HG02943 (cell line): ENCODE measurements around the gene EXOSC7.
"Not testable (repeated sequence)": the region's sequence is repeated elsewhere in the genome, so short reads cannot be mapped to it uniquely, and the experiment has no call there.

ENCODE experiments used
- ATAC-seq: cut with Tn5 transposase; IDR thresholded peaks from one replicate; pipeline ENCODE4 v1.9.1; 2021; ENCODE audit warnings: mild to moderate bottlenecking, low read depth, moderate library complexity; ENCODE audit not compliant: unreplicated experiment

Gene EXOSC7

DNA sequence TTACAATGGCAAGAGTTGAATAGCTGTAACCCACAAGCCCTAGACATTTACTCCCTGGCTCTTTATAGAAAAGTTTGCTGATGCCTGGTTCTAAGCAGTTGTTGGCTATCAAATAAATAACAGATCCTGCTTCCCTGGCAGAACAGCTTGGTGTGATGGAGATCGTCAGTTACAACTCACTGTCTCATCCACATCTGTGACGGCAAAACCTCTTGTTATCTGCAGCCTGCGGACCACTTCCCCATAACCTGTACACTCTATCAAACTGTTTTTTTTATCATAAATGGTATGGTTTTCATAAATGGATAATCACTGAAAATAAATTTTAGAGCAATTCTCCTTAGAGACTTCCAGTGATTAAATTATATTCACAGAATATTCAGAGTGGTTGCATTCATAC, 14.2 kb upstream of the EXOSC7 start:
- ATAC-seq = no peak

- no peak for ATAC-seq
Measured at GRCh38 chr3:44962621-44963393, 13.2 kb upstream of the EXOSC7 start.

- no peak for ATAC-seq
Measured at GRCh38 chr3:44963571-44964325, 12.3 kb upstream of the EXOSC7 start.

DNA sequence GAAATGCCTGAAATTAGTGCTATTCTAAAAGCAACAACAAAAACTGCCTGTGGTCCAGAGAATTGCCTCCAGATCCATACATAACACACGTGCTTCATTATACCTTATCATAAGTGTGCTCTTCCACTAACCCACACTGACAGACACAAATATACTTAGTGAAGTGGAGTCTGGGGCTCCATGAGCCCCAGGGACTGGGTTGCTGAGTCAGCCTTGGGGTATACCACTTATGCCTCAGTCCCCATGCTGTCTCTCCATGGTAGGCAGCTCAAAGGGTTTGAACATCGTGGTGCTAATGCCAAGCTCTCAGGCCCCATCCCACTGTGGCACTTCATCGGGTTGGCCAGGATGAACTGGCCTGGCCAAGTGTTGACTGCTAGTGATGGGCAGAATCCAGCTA, 10.9 kb upstream of the EXOSC7 start:
- no peak for ATAC-seq

DNA sequence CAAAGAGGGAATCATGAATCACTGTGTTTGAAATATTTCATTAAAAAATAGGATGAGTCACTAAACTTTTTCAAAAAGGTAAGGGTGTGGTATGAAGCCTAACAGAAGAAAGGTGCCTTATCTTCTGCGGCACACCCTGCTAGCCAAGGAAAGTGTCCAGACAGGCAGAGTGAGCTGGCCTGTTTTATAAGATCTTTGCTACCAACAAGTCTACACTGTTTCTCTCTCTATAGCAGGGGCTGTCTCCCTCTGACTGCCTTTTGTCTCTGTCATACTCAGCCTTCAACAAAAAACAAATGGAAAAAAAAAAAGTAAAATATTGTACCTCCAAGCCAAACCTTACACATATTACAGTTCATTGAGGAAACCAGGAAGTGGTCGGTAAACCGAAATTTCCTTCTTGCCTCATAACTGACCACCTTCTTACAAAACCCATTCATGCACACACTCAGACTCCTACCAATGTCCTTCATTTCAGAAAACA, 9.2 kb upstream of the EXOSC7 start:
- ATAC-seq = no peak

DNA sequence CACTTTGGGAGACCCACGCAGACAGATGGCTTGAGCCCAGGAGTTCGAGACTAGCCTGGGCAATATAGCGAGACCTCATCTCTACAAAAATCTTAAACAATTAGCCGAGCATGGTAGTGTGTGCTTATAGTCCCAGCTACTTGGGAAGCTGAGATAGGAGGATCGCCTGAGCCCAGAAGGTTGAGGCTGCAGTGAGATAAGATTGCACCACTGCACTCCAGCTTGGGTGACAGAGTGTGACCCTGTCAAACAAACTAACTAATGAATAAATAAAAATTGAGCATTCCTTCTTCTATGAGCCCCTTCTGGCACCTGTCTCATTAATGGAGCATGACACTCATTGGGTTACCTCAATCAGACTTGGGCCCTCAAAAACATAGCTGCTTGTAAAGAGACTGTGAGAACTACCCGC, 7.6 kb upstream of the EXOSC7 start:
- ATAC-seq = no peak

GRCh38 chr3:44969154-44969827, 6.8 kb upstream of the EXOSC7 start:
- no peak for ATAC-seq

- ATAC-seq = no peak
Measured at GRCh38 chr3:44969828-44970179, 6.2 kb upstream of the EXOSC7 start.

DNA sequence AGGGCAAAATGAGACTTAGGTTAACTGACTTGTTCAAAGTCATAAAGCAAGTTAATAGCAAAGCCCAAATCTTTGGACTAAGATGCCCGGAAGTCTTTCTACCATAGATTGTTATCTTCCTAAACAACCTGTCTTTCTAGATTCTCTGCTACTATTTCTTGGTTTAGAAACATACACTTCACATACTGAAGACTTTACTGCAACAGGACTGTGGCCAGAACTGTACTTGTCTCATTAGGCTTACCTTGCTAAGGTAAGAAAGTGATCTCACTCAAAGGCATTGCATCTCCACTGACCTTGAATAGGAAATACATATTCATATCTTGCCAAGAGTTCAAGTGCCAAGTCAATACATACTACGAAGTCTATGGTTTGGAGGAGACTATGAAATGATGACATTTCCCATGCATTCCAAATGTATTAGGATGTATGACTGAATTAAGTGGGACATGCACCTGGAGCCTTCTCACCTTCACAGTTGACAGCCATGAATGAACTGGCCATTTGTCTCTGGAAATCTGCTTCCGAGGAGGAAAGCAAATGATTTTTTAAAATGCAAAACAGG, 5.0 kb upstream of the EXOSC7 start:
- ATAC-seq = no peak

DNA sequence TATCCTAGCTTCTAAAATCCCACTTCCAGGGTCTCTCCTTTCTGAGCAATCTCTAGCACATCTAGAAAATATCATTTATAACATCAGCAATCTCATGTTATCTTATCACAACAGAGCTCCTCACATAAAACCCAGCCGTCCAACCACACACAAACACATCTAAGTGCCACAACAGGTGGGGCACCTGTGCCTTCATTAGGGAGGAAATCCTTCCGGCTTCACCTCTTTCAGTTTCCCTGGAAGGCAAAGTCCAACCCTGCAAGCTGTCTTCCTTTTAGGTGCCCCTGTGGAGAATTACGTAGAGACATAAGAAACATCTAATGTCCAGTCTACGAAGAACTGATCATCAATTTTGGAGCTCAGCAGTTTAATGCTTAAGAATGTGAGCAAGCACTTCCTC, 1.6 kb upstream of the EXOSC7 start:
- no peak for ATAC-seq

- ATAC-seq = no peak
Measured at GRCh38 chr3:44981220-44981619, 5.2 kb downstream of the EXOSC7 start.

- ATAC-seq = no peak
Measured at GRCh38 chr3:44981751-44982150, 5.7 kb downstream of the EXOSC7 start.

DNA sequence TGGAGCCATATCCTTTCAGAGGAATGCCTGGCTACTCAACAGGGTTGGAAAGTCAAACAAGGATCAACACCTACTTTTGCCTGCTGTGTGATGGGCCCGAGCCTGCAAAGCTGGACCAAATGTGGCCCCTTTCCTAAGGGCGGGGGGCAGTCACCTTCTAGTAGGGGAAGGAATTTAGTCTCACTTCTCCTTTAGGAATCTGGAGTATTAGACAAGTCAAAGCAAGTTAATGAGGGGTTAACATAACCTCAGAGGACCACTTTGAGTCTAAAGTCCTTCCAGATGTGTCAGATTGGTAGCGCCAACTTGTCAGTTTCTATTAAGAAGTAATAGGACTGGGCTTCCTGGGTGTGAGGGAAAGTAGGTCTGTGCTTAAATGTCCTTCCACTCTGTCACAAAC, 6.8 kb downstream of the EXOSC7 start:
- ATAC-seq = no peak

- ATAC-seq = no peak
Measured at GRCh38 chr3:44983484-44983941, 7.5 kb downstream of the EXOSC7 start.

DNA sequence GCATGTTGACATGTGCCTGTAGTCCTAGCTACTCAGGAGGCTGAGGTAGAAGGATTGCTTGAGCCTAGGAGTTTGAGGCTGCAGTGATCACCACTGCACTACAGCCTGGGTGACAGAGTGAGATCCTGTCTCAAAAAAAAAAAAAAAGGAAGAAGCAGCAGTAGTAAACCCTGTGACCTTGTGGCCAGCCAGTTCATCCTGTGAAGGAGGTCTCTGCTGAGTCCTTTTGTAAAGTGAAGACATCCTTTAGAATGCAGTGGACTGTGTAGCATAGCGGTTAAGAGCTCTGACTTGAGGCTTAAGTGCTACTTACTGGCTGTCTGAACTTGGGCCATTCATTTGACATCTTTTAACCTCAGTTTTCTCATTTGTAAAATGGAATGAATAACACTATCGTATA, 8.3 kb downstream of the EXOSC7 start:
- ATAC-seq = no peak

GRCh38 chr3:44986330-44986729, 10.3 kb downstream of the EXOSC7 start:
- not testable (repeated sequence) for ATAC-seq

DNA sequence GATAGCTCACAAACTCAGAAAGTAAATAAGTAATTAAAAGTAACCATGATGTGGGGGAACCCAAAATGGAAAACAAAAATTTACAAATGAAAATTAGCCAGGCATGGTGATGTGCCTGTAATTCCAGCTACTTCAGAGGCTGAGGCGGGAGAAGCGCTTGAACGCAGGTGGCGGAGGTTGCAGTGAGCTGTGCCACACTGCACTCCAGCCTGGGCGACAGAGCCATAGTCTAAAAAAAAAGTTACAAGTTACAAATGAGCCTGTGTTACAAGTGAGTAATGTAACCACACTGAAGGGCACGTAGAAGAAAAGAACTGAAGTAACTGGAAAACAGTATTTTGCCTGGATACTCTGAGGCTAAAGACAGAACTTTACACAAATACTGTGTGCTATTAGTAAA, 11.3 kb downstream of the EXOSC7 start:
- ATAC-seq = no peak

DNA sequence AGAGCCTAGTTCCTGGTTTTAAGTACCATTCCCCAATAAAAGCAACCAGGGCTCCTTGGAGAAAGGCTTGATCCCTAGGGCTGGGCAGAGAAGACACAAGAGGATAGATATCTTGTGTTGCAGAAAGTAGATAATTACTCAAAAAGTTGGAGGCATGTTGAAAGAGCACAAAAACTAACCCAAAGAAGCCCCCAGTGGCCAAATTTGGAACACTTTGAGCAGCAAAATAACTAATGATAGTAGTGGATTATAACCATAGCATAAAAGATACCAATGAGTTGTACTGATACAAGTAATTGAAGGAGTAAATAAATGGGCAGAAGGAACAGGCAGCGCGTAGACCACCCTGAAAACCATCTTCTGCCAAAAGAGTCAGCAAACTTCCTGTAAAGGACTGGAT, 12.0 kb downstream of the EXOSC7 start:
- ATAC-seq = no peak

GRCh38 chr3:44989141-44989540, 13.1 kb downstream of the EXOSC7 start:
- ATAC-seq = no peak

- no peak for ATAC-seq
Measured at GRCh38 chr3:44989636-44990373, 13.8 kb downstream of the EXOSC7 start.
